22Rv1 (cell line): ENCODE results near the gene CAPN2.

Experiments
- CTCF ChIP-seq: fragments of 450-650 bp; IDR thresholded peaks from 2 replicates; pipeline ENCODE4 v1.5.1; 2017; ENCODE audit warnings: mild to moderate bottlenecking
- ZFX ChIP-seq: fragments of 450-650 bp; IDR thresholded peaks from 2 replicates; pipeline ENCODE4 v1.6.1; 2017; ENCODE audit warnings: antibody characterized with exemption, borderline replicate concordance

- TF ChIP-seq CTCF (no peak), ZFX (no peak)
These were observed 79.7 kb downstream of the CAPN2 start for GRCh38 chr1:223792046-223792445.
